ENCODE results near the gene ATRNL1. TPM values are rescaled to one million over a fixed set of nuclear protein-coding genes. Genes with fewer than 3 reads are reported as not detected.
A peak's percentile ranks its signal among the peaks of the same experiment; 100 is the strongest.

The ATRNL1 gene
- total RNA-seq (2021), result 25.0 to 28.7 TPM (median 26.7 TPM) in 3 replicates
- Bru-seq, nascent RNA, result percentile 59 among the genes with signal in this experiment
- long read RNA-seq, experiment 1, full-length matches to known transcripts, result 36 of 58 reads
- long read RNA-seq, experiment 1, partial matches to known transcripts, result 3 of 58 reads
- long read RNA-seq, experiment 1, other reads (novel, unspliced or antisense), result 19 of 58 reads
- long read RNA-seq, experiment 2, transcript ATRNL1-209 (8 exons, 1,818 nt), result major isoform, 7 of 23 reads
- long read RNA-seq, experiment 2, partial matches to known transcripts, result 3 of 23 reads
- long read RNA-seq, experiment 2, other reads (novel, unspliced or antisense), result 13 of 23 reads
- long read RNA-seq, experiment 3, partial matches to known transcripts, result 0 of 3 reads
- long read RNA-seq, experiment 3, other reads (novel, unspliced or antisense), result 3 of 3 reads

- DNase-seq (ENCODE audit: low spot score) (peak; percentile 67), ATAC-seq (peak; percentile 58)
- Mint-ChIP-seq H3K27ac (0 out of 2 replicates have a peak within 1 kb of the TSS, but pooled peaks have one; percentile 37), H3K36me3 (no peaks in the 10 kb centered on the region), H3K4me1 (peaks cover 35% of the 10 kb centered on the region), H3K27me3 (ENCODE audit: low read depth) (peaks cover 24% of the 10 kb centered on the region), H3K4me3 (peak within 1 kb of the TSS; percentile 84), H3K9me3 (no peaks in the 10 kb centered on the region)
- POLR2A ChIA-PET, result no interaction called here
- CTCF ChIA-PET, result interaction anchor here (0.7 to 1.8 kb wide), 2 partner anchors 214 to 217 kb away, joined by 4 to 10 read pairs; no protein-coding TSS in a partner anchor
- TF ChIP-seq IRF1 (CRISPR knock-in tag; IDR thresholded peaks at IDR 0.05) (no peak), ZNF396 (CRISPR knock-in tag; IDR thresholded peaks at IDR 0.05; ENCODE audit: borderline replicate concordance) (no peak), ARID4B (CRISPR knock-in tag; IDR thresholded peaks at IDR 0.05; ENCODE audit: borderline replicate concordance) (no peak), JAZF1 (CRISPR knock-in tag; IDR thresholded peaks at IDR 0.05) (no peak), ZNF425 (CRISPR knock-in tag; conservative IDR thresholded peaks at IDR 0.05) (no peak), NFATC4 (CRISPR knock-in tag; IDR thresholded peaks at IDR 0.05) (no peak), SP1 (CRISPR knock-in tag; conservative IDR thresholded peaks at IDR 0.05) (0 out of 2 replicates have a peak, but pooled peaks have one; percentile 15), OVOL2 (CRISPR knock-in tag; IDR thresholded peaks at IDR 0.05; ENCODE audit: borderline replicate concordance) (no peak), HMGA2 (CRISPR knock-in tag; IDR thresholded peaks at IDR 0.05) (no peak), ZNF263 (CRISPR knock-in tag; IDR thresholded peaks at IDR 0.05; ENCODE audit: low read depth) (no peak), SMAD3 (CRISPR knock-in tag; IDR thresholded peaks at IDR 0.05; ENCODE audit: borderline replicate concordance) (no peak), MXD4 (CRISPR knock-in tag; IDR thresholded peaks at IDR 0.05; ENCODE audit: borderline replicate concordance) (no peak), NR1H2 (CRISPR knock-in tag; IDR thresholded peaks at IDR 0.05) (no peak), IRF2 (CRISPR knock-in tag; IDR thresholded peaks at IDR 0.05; ENCODE audit: borderline replicate concordance, low read depth) (no peak), CTCF (IDR thresholded peaks at IDR 0.05) (no peak), GABPB1 (CRISPR knock-in tag; IDR thresholded peaks at IDR 0.05) (no peak), ESRRA (CRISPR knock-in tag; IDR thresholded peaks at IDR 0.05; ENCODE audit: borderline replicate concordance) (no peak), FOXK1 (CRISPR knock-in tag; IDR thresholded peaks at IDR 0.05) (no peak), E2F1 (CRISPR knock-in tag; IDR thresholded peaks at IDR 0.05) (no peak), ZNF232 (CRISPR knock-in tag; IDR thresholded peaks at IDR 0.05) (no peak), STAT6 (CRISPR knock-in tag; conservative IDR thresholded peaks at IDR 0.05; ENCODE audit: low read depth) (no peak), NFYB (CRISPR knock-in tag; conservative IDR thresholded peaks at IDR 0.05; ENCODE audit: low read depth) (no peak), ELF4 (CRISPR knock-in tag; IDR thresholded peaks at IDR 0.05; ENCODE audit: low read depth) (no peak), TEAD4 (CRISPR knock-in tag; IDR thresholded peaks at IDR 0.05) (no peak), NFE2L1 (CRISPR knock-in tag; IDR thresholded peaks at IDR 0.05) (no peak)
These were observed at the start of gene ATRNL1 for GRCh38 chr10:115093286-115093775. TSS of gene ATRNL1 (plus strand) at chr10:115093365. CDS start at chr10:115093751, 386 bp downstream.
